Measurements from ENCODE around the gene IVNS1ABP.

IVNS1ABP gene

GRCh38 chr1:185319139-185319475 is 2.1 kb upstream of the IVNS1ABP start:
- in situ Hi-C loops (cut with MboI; ENCODE audit: low sequenced_read_pairs, unreplicated experiment) = loop anchor here (10.0 kb wide), 1 partner anchor 356 kb away; no protein-coding TSS in a partner anchor
- no peak for TF ChIP-seq CTCF (IDR thresholded peaks at IDR 0.05; ENCODE audit: borderline replicate concordance, control extremely low read depth, extremely low read depth, insufficient read depth, missing control alignments)
- no peak for DNase-seq (ENCODE audit: low spot score)

GRCh38 chr1:185318431-185319138 is 1.5 kb upstream of the IVNS1ABP start:
- TF ChIP-seq CTCF (IDR thresholded peaks at IDR 0.05; ENCODE audit: borderline replicate concordance, control extremely low read depth, extremely low read depth, insufficient read depth, missing control alignments) = no peak
- in situ Hi-C loops (cut with MboI; ENCODE audit: low sequenced_read_pairs, unreplicated experiment) = loop anchor here (10.0 kb wide), 1 partner anchor 356 kb away; no protein-coding TSS in a partner anchor
- no peak for DNase-seq (ENCODE audit: low spot score)

GRCh38 chr1:185317886-185318310 is 855 bp upstream of the IVNS1ABP start:
- peak; percentile 58 for DNase-seq (ENCODE audit: low spot score)
- no peak for TF ChIP-seq CTCF (IDR thresholded peaks at IDR 0.05; ENCODE audit: borderline replicate concordance, control extremely low read depth, extremely low read depth, insufficient read depth, missing control alignments)
- in situ Hi-C loops (cut with MboI; ENCODE audit: low sequenced_read_pairs, unreplicated experiment) = loop anchor here (10.0 kb wide), 1 partner anchor 357 kb away; no protein-coding TSS in a partner anchor

- no peak for TF ChIP-seq CTCF (IDR thresholded peaks at IDR 0.05; ENCODE audit: borderline replicate concordance, control extremely low read depth, extremely low read depth, insufficient read depth, missing control alignments)
- DNase-seq (ENCODE audit: low spot score) = peak; percentile 88
- in situ Hi-C loops (cut with MboI; ENCODE audit: low sequenced_read_pairs, unreplicated experiment) = loop anchor here (10.0 kb wide), 1 partner anchor 358 kb away; no protein-coding TSS in a partner anchor
These were observed 645 bp downstream of the IVNS1ABP start for GRCh38 chr1:185316163-185317033.

- TF ChIP-seq CTCF (IDR thresholded peaks at IDR 0.05; ENCODE audit: borderline replicate concordance, control extremely low read depth, extremely low read depth, insufficient read depth, missing control alignments) = no peak
- in situ Hi-C loops (cut with MboI; ENCODE audit: low sequenced_read_pairs, unreplicated experiment) = loop anchor here (10.0 kb wide), 1 partner anchor 359 kb away; no protein-coding TSS in a partner anchor
- no peak for DNase-seq (ENCODE audit: low spot score)
These were observed 1.5 kb downstream of the IVNS1ABP start for GRCh38 chr1:185315445-185316071.

- in situ Hi-C loops (cut with MboI; ENCODE audit: low sequenced_read_pairs, unreplicated experiment) = loop anchor here (10.0 kb wide), 1 partner anchor 360 kb away; no protein-coding TSS in a partner anchor
- no peak for TF ChIP-seq CTCF (IDR thresholded peaks at IDR 0.05; ENCODE audit: borderline replicate concordance, control extremely low read depth, extremely low read depth, insufficient read depth, missing control alignments)
- DNase-seq (ENCODE audit: low spot score) = no peak
These were observed 2.6 kb downstream of the IVNS1ABP start for GRCh38 chr1:185314411-185314810.

Measured in GM13976 (cell line).